ENCODE measurements around the gene SUN3.

DNA sequence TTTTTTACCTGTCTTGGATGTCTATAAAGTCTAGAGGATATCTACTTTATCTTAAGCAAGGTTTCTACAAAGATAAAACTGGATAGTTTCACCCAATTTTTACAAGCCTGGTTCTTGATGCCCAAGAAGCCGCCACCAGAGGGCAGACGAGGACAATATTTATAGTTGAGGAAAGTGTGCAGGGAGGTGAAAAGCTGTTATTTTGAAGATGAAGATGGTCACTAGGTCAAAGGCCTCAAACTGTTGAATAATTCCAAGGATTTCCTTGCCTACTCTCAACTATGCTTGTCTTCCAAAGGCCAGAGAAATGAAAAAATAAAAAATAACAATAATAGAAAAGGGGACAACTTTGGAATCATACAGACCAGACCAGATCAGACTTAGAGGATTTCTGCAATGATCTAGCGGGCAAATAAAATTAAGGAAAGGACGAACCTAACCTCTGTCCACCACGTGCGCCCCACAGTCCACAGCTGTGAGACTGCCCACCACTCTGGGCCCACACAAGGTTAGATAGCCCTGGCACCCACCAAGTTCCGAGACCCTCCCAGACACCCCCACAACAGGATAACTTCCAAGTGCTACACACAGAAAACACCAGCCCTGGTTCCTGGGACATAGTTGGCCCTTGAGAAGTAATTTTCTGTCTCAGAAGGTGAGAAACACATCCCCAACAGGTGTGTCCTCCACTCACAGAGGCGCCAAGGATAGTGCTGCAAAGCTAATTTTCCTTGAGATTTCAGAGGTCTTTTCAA is 83.5 kb downstream of the SUN3 start:
- TF ChIP-seq, protein P1, sequence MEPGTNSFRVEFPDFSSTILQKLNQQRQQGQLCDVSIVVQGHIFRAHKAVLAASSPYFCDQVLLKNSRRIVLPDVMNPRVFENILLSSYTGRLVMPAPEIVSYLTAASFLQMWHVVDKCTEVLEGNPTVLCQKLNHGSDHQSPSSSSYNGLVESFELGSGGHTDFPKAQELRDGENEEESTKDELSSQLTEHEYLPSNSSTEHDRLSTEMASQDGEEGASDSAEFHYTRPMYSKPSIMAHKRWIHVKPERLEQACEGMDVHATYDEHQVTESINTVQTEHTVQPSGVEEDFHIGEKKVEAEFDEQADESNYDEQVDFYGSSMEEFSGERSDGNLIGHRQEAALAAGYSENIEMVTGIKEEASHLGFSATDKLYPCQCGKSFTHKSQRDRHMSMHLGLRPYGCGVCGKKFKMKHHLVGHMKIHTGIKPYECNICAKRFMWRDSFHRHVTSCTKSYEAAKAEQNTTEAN (CRISPR knock-in tag; IDR thresholded peaks at IDR 0.05): no peak
- TF ChIP-seq, protein P2, sequence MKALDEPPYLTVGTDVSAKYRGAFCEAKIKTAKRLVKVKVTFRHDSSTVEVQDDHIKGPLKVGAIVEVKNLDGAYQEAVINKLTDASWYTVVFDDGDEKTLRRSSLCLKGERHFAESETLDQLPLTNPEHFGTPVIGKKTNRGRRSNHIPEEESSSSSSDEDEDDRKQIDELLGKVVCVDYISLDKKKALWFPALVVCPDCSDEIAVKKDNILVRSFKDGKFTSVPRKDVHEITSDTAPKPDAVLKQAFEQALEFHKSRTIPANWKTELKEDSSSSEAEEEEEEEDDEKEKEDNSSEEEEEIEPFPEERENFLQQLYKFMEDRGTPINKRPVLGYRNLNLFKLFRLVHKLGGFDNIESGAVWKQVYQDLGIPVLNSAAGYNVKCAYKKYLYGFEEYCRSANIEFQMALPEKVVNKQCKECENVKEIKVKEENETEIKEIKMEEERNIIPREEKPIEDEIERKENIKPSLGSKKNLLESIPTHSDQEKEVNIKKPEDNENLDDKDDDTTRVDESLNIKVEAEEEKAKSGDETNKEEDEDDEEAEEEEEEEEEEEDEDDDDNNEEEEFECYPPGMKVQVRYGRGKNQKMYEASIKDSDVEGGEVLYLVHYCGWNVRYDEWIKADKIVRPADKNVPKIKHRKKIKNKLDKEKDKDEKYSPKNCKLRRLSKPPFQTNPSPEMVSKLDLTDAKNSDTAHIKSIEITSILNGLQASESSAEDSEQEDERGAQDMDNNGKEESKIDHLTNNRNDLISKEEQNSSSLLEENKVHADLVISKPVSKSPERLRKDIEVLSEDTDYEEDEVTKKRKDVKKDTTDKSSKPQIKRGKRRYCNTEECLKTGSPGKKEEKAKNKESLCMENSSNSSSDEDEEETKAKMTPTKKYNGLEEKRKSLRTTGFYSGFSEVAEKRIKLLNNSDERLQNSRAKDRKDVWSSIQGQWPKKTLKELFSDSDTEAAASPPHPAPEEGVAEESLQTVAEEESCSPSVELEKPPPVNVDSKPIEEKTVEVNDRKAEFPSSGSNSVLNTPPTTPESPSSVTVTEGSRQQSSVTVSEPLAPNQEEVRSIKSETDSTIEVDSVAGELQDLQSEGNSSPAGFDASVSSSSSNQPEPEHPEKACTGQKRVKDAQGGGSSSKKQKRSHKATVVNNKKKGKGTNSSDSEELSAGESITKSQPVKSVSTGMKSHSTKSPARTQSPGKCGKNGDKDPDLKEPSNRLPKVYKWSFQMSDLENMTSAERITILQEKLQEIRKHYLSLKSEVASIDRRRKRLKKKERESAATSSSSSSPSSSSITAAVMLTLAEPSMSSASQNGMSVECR (CRISPR knock-in tag; IDR thresholded peaks at IDR 0.05; ENCODE audit: borderline replicate concordance): no peak
- TF ChIP-seq NR2C2 (CRISPR knock-in tag; IDR thresholded peaks at IDR 0.05): no peak
- no peak for TF ChIP-seq ZNF263 (CRISPR knock-in tag; IDR thresholded peaks at IDR 0.05; ENCODE audit: low read depth)
- TF ChIP-seq, protein P3, sequence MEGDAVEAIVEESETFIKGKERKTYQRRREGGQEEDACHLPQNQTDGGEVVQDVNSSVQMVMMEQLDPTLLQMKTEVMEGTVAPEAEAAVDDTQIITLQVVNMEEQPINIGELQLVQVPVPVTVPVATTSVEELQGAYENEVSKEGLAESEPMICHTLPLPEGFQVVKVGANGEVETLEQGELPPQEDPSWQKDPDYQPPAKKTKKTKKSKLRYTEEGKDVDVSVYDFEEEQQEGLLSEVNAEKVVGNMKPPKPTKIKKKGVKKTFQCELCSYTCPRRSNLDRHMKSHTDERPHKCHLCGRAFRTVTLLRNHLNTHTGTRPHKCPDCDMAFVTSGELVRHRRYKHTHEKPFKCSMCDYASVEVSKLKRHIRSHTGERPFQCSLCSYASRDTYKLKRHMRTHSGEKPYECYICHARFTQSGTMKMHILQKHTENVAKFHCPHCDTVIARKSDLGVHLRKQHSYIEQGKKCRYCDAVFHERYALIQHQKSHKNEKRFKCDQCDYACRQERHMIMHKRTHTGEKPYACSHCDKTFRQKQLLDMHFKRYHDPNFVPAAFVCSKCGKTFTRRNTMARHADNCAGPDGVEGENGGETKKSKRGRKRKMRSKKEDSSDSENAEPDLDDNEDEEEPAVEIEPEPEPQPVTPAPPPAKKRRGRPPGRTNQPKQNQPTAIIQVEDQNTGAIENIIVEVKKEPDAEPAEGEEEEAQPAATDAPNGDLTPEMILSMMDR (IDR thresholded peaks at IDR 0.05): no peak; the same call in none of the 2 replicates
- TF ChIP-seq, protein P4, sequence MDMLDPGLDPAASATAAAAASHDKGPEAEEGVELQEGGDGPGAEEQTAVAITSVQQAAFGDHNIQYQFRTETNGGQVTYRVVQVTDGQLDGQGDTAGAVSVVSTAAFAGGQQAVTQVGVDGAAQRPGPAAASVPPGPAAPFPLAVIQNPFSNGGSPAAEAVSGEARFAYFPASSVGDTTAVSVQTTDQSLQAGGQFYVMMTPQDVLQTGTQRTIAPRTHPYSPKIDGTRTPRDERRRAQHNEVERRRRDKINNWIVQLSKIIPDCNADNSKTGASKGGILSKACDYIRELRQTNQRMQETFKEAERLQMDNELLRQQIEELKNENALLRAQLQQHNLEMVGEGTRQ (CRISPR knock-in tag; IDR thresholded peaks at IDR 0.05): no peak
